HepG2 (cell line): ENCODE data around the gene LECT2.

Experiments
- CC2D1A ChIP-seq: sonication (generic); formaldehyde crosslinking; IDR thresholded peaks from 2 replicates; pipeline ENCODE4 v1.8.1; 2023; ENCODE audit warnings: mild to moderate bottlenecking, missing genetic modification reagents
- KLF16 ChIP-seq, 2 experiments: sonication (generic) in 1 of 2; formaldehyde crosslinking in 1 of 2; IDR thresholded peaks; 2 replicates each; pipeline versions ENCODE4 v1.6.1 to v1.8.0; 2016 to 2023; ENCODE audit warnings: missing genetic modification reagents in 2 of 2, missing compliant biosample characterization in 1 of 2
- MYNN ChIP-seq: sonication (generic); formaldehyde crosslinking; IDR thresholded peaks from 2 replicates; pipeline ENCODE4 v1.4.0; 2020; ENCODE audit warnings: mild to moderate bottlenecking, low read depth, missing genetic modification reagents
- SETDB1 ChIP-seq: sonication (generic); formaldehyde crosslinking; IDR thresholded peaks from 2 replicates; pipeline ENCODE4 v1.5.1; 2020; ENCODE audit warnings: missing genetic modification reagents, mild to moderate bottlenecking, borderline replicate concordance
- SNRNP70 ChIP-seq: fragments of 200-400 bp; formaldehyde crosslinking; IDR thresholded peaks from 2 replicates; pipeline ENCODE4 v1.6.1; 2017; ENCODE audit warnings: mild to moderate bottlenecking, low read depth, low read length, moderate library complexity
- ZNF879 ChIP-seq: sonication (generic); formaldehyde crosslinking; IDR thresholded peaks from 2 replicates; pipeline ENCODE4 v1.8.1; 2023; ENCODE audit warnings: missing genetic modification reagents
- TF ChIP-seq, protein P1 (sequence below): IDR thresholded peaks from 2 replicates; pipeline ENCODE4 v1.6.1; 2012; ENCODE audit warnings: inconsistent platforms

- TF ChIP-seq SNRNP70: no peak
- no peak for TF ChIP-seq MYNN
- TF ChIP-seq CC2D1A (CRISPR knock-in tag): no peak
- no peak for TF ChIP-seq SETDB1
- TF ChIP-seq, protein P1, sequence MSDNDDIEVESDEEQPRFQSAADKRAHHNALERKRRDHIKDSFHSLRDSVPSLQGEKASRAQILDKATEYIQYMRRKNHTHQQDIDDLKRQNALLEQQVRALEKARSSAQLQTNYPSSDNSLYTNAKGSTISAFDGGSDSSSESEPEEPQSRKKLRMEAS: no peak
- TF ChIP-seq ZNF879: no peak
- TF ChIP-seq KLF16 (CRISPR knock-in tag; IDR thresholded peaks at IDR 0.05): no peak
Observed at GRCh38 chr5:135976216-135976615, 21.4 kb upstream of the LECT2 start.
